HTERT RPE-1 (cell line): Measurements from ENCODE around the gene MT1H.
"Not testable (repeated sequence)": the region's sequence is repeated elsewhere in the genome, so short reads cannot be mapped to it uniquely, and the experiment has no call there.

ENCODE experiments used
- in situ Hi-C: fragments of 300-500 bp; cut with MboI; formaldehyde crosslinking; loops from 4 replicates; pipeline ENCODE4 v1.14.3; 2020; ENCODE audit warnings: low sequenced_read_pairs

Gene MT1H

DNA sequence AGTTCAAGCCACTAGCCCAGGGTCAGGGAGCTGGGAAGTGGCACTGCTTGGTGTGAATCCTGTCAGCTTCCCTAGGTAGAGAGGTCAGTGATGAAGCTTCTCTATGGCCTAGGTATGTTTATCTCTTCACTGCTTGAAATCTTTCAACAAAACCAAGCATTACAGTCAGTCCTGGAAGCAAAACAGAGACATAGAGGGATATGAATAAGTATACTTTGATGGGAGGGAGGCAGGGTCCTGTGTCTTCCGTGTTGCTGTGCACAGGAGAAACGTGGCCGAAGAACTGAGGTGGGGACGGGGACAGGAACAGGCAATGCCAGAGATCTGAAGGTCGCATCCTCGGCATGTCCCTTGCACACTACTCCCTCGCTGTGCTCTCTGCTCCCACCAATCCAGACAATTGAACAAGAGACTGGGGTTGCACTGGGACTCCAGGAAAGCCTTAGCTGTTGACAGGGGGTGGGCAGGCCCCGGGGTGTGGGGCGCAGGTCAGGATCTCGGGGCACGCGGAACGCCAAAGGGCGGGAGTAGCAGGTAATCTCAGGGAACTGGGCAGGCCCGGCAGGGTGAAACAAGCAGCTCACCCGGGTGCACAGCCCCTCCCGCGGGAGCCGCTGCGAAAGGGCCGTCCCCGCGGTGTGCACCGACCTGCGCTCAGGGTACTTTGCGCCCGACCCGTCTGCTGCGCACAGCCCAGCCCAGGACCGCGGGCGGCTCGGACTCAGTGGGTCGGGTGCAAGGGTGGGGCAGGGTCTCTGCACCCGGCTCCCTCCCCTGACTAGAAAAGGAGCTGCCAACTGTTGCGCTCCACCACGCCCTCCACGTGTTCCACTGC lies at the start of gene MT1H:
MT1H (plus strand) TSS at position 810 of the 835 bp plus-strand sequence. CDS start 71 bp downstream, outside the sequence.
- in situ Hi-C loops, result no loop called here

DNA sequence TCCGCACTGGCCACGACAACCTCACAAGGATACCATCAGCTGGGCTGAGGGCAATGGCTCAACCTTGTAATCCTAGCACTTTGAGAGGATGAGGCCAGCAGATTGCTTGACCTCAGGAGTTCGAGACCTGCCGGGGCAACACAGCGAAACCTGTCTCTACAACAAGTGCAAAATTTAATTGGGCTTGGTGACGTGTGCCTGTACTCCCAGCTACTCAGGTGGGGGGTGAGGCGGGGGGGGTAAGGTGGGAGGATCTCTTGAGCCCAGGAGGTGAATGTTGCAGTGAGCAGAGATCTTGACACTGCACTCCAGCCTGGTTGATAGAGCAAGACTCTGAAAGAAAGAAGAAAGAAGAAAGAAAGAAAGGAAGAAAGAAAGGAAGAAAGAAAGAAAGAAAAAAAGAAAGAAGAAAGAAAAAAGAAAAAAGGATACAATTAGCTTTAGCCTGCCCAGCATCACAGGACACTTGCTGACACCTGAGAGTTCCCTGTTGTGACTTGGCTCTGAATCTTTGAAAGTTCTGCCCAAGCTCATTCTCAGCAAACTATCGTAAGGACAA lies 49.2 kb upstream of the MT1H start:
- in situ Hi-C loops, result no loop called here

DNA sequence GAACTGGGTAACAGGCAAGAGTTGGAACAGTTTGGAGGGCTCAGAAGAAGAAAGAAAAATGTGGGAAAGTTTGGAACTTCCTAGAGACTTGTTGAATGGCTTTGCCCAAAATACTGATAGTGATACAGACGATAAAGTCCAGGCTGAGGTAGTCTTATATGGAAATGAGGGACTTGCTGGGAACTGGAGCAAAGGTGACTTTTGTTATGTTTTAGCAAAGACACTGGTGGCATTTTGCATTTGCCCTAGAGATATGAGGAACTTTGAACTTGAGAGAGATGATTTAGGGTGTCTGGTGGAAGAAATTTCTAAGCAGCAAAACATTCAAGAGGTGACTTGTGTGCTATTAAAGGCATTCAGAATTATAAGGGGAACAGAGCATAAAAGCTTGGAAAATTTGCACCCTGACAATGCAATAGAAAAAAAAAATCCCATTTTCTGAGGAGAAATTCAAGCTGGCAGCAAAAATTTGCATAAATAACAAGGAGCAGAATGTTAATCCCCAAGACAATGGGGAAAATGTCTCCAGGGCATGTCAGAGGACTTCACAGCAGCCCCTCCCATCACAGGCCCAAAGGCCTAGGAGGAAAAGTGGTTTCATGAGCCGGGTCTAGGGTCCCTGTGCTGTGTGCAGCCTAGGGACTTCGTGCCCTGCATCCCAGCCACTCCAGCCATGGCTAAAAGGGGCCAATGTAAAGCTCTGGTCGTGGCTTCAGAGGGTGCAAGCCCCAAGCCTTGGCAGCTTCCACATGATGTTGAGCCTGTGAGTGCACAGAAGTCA lies 47.8 kb upstream of the MT1H start:
- in situ Hi-C loops, result not testable (repeated sequence)

DNA sequence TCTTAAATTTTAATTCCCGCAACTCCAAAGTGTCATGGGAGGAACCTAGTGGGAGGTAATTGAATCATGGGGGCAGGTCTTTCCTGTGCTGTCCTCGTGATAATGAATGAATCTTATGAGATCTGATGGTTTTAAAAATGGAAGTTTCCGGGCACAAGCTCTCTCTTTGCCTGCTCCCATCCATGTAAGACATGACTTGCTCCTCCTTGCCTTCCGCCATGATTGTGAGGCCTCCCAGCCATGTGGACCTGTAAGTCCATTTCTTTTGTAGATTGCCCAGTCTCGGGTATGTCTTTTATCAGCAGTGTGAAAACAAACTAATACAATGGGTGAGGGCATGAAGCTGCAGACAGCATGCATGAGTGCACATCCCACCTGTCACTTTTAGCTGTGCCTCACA lies 46.4 kb upstream of the MT1H start:
- in situ Hi-C loops, result not testable (repeated sequence)

DNA sequence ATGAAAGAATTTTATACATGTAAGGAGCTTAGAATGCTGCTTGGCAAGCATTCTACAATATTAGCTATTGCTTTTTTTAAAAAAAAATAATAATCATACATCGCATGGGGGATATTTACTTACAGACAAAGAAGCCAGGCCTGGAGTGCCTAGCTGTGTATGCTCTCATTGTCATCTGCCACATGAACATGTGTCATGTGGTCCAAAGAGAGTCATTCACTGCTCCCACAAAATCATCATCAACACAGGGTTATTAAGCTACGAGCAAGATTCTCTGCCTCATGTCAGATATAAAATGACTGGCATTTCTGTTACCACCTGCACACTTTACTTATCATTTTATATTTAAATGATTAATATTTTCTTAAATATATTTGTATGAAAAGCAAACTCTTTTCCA lies 46.0 kb upstream of the MT1H start:
- in situ Hi-C loops, result no loop called here

DNA sequence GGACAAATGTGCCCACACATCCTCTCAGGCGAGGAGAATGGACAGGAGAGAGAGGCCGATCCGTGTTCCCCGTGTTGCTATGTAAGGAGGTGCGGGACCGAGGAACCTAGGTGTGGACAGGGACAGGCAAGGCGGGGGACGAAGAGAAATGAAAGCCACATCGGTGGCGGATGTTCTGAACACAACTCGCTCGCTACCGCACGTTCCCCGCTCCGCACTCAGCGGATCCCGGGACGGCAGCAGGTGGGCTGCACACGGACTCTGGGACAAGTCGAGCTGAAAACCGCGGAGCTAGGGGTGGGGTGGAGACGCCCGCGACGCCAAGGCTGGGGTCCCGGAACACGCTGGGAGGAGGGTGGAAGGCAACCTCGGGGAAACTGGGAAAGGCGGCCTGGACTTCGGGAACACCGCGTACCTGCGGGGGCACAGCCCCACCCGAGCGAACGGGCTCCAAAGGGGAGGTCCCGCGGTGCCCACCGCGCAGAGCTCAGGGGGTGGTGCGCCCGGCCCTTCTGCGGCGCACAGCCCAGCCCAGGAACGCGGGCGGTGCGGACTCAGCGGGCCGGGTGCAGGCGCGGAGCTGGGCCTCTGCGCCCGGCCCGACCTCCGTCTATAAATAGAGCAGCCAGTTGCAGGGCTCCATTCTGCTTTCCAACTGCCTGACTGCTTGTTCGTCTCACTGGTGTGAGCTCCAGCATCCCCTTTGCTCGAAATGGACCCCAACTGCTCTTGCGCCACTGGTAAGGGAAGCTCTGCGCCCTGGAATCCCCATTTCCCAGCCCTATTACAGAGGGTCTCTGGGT lies 44.3 kb upstream of the MT1H start, which contains the start of gene MT1E:
MT1E (plus strand) TSS at position 642 of the 803 bp plus-strand sequence; CDS start at position 713, 71 bp downstream.
- in situ Hi-C loops, result no loop called here

DNA sequence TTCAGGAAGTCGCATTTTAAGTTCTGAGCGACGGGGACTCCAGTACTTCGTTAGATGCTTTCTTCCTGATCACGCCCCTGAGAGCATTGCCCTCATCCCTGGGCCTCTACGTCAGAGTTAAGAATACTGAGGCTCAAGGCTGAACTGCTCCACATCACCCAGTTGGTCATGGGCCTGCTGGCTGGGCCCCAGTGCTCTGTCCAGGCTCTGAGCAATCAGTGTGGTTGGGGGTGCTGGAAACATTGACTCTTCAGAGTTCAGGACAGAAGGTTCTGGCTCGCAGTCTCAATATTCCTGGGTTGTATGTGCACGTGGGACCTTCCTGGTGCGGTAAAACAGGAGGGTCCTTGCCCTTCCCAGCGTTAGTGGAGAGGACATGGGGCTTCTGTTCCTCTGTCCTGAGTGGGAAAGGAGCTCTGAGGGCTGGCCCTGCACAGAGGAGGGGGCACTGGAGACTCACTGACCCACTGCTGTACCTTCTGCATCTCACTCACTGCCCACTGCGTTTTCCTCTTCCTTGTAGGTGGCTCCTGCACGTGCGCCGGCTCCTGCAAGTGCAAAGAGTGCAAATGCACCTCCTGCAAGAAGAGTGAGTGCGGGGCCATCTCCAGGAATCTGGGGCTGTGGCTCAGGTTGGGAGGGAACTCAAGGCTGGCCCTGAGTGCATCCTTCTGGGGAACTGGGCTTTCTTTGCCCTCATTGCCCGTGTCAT lies 43.5 kb upstream of the MT1H start:
- in situ Hi-C loops, result no loop called here

DNA sequence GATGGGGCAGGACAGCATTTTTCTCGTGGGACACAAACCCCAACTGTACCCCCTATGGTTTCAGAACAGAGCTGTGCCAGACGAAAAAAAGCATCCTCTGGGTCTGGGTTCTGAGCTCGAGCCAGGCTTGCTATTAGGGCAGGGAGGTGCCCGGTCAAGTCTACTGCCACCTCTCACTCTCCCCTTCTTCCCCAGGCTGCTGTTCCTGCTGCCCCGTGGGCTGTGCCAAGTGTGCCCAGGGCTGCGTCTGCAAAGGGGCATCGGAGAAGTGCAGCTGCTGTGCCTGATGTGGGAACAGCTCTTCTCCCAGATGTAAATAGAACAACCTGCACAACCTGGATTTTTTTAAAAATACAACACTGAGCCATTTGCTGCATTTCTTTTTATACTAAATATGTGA lies 42.9 kb upstream of the MT1H start:
- in situ Hi-C loops, result no loop called here

DNA sequence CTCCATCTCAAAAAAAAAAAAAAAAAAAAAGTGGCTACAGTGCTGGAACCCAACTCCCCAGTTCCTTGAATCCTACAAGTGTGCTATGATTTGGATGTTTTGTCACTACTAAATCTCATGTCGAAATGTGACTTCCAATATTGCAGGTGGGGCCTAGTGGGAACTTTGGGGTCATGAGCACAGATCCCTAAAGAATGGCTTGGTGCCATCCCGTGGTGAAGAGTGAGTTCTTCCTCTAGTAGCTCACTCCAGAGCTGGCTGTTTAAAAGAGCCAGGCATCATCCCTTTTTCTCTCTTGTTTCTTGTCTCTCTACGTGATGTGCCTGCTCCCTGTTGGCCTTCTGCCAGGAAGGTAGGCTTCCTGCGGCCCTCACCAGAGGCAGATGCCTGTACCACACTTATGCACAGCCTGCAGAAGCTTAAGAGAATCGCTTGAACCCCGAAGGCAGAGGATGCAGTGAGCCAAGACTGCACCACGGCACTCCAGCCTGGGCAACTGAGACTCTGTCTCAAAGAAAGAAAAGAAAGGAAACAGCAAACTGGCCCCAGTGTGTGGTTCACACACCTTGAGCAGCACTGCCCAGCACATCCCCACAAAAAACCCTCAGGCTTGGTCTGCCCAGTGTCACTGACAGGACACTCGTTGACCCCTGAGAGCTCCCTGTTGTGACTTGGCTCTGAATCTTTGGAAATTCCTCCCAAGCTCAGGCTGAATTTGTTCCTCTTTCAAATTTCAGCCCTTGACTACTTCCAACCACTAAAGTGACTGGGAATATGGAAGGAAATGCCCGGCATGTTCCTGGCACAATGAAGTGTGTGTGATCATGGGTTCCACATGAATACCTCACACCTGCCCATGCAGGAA lies 40.9 kb upstream of the MT1H start:
- in situ Hi-C loops, result no loop called here

DNA sequence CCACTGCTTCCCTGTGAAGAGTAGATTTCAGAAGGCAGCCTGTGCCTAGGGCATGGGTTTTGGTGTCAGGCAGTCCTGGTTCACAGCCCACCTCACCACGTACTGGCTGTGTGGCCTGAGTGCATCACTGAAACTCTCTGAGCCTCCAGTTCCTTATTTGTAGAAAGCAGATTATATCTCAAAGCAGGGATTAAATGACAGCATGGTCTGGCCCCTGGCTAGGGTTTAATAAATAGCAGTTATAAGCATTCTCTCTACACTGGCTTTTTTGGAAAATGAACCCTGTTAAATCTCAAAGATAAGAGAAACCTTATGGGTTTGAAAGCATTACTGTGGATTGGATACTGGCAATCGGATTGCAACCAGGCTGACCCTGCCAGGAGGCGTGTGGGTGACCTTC lies 40.1 kb upstream of the MT1H start:
- in situ Hi-C loops, result no loop called here

DNA sequence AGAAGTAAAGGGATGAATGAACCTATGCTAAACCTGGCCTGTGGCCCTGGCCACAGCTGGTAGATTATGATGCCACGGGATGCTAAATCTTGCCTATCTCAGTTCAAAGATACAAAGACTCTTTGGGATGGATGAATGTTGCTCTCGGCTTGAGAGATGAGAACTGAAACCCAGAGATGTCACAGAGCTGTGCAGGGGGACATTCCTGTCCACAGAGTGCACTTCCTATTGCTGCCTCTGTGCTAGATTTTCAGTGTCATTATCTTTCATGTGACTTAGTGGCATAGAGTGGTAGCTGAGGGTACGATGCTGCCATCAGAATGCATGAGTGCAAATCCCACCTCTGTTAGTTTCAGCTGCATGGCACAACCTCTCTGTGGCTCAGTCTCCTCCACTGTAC lies 39.5 kb upstream of the MT1H start:
- in situ Hi-C loops, result no loop called here

DNA sequence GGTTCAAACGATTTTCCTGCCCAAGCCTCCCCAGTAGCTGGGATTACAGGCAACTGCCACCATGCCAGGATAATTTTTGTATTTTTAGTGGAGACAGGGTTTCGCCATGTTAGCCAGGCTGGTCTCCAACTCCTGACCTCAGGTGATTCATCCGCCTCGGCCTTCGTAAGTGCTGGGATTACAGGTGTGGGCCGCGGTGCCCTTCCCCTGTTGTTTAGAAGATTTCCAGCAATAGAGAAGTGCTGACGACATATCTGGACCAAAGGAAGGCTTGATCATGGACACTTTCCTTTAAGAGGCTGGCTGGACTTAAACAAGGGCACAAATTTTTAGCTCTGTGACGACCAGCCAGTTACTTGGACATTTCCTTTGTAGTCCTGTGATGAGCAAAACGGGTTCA lies 38.4 kb upstream of the MT1H start:
- in situ Hi-C loops, result no loop called here

DNA sequence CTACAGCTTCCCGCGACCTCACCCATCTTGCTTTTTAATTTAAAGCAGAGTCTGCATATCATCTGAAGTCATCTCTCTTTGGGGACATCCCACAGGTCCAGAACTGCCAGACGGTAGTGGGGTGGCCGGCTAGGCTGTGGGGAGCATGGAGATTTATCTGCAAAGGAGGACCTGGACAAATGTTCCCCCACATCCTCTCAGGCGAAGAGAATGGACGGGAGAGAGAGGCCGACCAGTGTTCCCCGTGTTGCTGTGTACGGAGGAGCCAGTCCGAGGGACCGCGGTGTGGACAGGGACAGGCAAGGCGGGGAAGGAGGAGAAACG lies 37.8 kb upstream of the MT1H start:
- in situ Hi-C loops, result no loop called here

DNA sequence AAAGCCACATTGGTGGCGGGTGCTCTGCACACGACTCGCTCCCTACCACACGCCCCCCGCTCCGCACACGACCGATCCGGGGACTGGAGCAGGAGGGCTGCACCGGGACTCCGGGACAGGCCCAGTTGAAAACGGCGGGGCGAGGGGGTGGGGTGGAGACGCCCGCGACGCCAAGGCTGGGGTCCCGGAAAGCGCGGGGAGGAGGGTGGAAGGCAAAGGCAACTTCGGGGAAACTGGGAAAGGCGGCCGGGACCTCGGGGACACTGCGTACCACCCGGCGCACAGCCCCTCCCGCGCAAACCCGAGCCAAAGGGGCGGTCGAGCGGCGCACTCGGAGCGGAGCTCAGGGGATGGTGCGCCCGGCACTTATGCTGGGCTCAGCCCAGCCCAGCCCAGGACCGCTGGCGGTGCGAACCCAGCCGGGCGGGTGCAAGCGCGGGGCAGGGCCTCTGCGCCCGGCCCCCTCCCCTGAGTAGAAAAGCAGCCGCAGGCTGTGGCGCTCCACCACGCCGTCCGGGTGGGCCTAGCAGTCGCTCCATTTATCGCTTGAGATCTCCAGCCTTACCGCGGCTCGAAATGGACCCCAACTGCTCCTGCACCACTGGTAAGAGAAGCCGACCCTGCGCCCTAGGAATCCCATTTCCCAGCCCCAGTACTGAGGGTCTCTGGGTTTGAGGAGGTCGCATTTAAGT lies 37.3 kb upstream of the MT1H start, which contains the start of gene MT1M:
MT1M (plus strand) TSS at position 504 of the 692 bp plus-strand sequence; CDS start at position 577, 73 bp downstream.
- in situ Hi-C loops, result no loop called here

DNA sequence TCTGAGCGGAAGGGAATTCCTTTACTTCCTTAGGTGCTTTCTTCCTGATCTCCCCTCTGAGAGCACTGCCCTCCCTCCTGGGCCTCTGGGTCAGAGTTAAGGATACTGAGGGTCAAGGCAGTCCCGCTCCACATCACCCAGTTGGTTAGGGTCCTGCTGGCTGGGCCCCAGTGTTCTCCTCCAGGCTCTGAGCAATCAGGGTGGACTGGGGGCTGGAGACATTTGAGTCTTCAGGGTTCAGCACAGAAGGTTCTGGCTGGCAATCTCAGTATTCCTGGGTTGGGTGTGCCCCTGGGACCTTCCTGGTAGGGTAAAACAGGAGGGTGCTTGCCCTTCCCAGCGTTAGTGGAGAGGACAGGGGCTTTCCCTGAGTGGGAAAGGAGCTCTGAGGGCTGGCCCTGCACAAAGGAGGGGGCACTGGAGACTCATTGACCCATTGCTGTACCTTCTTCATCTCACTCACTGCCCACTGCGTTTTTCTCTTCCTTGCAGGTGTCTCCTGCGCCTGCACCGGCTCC lies 36.7 kb upstream of the MT1H start:
- in situ Hi-C loops, result no loop called here

DNA sequence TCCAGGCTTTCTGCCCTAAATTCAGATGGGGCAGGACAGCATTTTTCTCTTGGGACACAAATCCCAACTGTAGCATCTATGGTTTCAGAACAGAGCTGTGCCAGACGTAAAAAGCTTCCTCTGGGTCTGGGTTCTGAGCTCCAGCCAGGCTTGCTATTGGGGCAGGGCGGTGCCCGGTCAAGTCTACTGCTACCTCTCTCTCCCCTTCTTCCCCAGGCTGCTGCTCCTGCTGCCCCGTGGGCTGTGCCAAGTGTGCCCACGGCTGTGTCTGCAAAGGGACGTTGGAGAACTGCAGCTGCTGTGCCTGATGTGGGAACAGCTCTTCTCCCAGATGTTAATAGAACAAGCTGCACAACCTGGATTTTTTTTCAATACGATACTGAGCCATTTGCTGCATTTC lies 36.1 kb upstream of the MT1H start:
- in situ Hi-C loops, result no loop called here

DNA sequence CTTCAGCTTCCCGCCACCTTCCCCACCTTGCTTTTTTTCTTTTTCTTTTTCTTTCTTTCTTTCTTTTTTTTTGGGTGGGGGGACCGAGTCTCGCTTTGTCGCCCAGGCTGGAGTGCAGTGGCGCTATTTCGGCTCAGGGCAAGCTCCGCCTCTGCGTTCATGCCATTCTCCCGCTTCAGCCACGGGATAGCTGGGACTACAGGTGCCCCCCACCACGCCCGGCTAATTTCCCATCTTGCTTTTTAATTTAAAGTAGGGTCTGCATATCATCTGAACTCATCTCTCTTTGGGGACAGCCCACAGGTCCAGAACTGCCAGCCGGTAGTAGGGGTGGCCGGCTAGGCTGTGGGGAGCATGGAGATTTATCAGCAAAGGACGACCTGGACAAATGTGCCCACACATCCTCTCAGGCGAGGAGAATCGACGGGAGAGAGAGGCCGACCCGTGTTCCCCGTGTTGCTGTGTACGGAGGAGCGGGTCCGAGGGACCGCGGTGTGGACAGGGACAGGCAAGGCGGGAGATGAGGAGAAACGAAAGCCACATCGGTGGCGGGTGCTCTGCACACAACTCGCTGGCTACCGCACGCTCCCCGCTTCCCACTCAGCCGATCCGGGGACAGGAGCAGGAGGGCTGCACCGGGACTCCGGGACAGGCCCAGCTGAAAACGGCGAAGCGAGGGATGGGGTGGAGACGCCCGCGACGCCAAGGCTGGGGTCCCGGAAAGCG lies 34.7 kb upstream of the MT1H start:
- in situ Hi-C loops, result no loop called here

DNA sequence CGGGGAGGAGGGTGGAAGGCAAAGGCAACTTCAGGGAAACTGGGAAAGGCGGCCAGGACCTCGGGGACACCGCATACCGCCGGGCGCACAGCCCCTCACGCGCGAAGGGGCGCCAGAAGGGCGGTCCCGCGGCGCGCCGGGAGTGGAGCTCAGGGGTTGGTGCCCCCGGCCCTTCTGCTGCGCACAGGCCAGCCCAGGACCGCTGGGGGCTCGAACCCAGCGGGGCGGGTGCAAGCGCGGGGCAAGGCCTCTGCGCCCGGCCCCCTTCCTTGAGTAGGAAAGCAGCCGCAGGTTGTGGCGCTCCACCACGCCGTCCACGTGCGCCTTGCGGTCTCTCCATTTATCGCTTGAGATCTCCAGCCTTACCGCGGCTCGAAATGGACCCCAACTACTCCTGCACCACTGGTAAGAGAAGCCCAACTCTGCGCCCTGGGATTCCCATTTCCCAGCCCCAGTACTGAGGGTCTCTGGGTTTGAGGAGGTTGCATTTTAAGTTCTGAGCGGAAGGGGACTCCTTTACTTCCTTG lies 34.1 kb upstream of the MT1H start:
- in situ Hi-C loops, result no loop called here
